Skin of body (tissue), 2 donors: Measurements from ENCODE around the gene THADA. TPM values are rescaled to one million over a fixed set of nuclear protein-coding genes. Genes with fewer than 3 reads are reported as not detected.
"Not testable (repeated sequence)": the region's sequence is repeated elsewhere in the genome, so short reads cannot be mapped to it uniquely, and the experiment has no call there.

ENCODE experiments used
- DNase-seq: peaks from one replicate; lab custom pipeline; 2025; lab: John Stamatoyannopoulos, UW
- total RNA-seq: library from RNA; depleted of rRNA; stranded (reverse); fragments of >200 nt; gene quantifications from one replicate; pipeline ENCODE4 v1.2.3, GENCODE V29; 2014

The THADA gene
- total RNA-seq, 1 donor from 2014 or later, result 43.2 TPM

- DNase-seq, result no peak
Observed at GRCh38 chr2:43389581-43390466, 206.0 kb downstream of the THADA start.

DNA sequence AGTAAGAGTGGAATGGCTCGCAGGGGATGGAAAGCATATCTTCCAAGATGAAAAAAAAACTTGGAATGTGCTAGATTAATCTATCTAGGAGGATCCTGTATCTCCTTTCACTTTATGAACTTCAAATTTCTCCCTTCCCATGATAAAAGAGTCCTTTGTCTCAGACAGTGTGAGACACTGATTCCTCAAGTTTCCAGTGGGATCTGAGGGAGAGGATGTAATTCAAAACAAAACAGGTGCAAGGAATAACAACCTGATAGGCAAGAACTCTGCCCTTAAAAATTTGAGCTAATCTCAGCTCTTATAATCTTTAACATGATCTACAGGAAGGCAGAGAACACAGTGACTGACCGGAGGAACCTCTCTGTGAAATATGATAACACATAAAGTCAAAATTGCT is 207.5 kb downstream of the THADA start:
- DNase-seq, result no peak

- no peak for DNase-seq
Observed at GRCh38 chr2:43387092-43388062, 208.5 kb downstream of the THADA start.

DNA sequence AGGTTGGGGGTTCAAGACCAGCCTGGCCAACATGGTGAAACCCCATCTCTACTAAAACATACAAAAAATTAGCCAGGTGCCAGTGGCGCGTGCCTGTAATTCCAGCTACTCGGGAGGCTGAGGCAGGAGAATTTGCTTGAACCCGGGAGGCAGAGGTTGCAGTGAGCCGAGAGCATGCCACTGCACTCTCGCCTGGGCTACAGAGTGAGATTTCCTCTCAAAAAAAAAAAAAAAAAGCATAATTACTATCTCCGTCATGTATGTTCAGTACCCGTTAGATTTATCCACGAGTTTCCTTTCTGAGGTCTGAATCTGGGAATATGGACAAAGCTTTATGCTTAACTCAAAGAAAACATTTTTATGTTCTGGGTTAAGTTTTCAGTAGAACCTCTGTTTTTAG is 209.2 kb downstream of the THADA start:
- DNase-seq, result not testable (repeated sequence)

GRCh38 chr2:43384143-43384542 is 211.7 kb downstream of the THADA start:
- no peak for DNase-seq

- no peak for DNase-seq
Observed at GRCh38 chr2:43383533-43383932, 212.3 kb downstream of the THADA start.

DNA sequence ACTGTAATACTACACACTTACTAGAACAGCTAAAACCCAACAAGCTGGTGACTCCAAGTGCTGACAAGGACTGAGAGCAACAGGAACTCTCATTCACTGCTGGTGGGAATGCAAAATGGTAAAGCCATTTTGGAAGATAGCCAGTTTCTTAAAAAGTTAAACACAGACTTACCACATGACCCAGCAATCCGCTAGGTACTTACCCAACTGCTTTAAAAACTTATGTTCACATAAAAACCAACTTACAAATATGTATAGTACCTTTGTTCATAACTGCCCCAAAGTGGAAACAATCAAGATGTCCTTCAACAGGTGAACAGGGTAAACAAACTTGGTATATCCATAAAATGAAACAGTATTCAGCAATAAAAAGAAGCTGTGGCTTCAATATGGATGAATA is 216.3 kb downstream of the THADA start:
- DNase-seq, result no peak

DNA sequence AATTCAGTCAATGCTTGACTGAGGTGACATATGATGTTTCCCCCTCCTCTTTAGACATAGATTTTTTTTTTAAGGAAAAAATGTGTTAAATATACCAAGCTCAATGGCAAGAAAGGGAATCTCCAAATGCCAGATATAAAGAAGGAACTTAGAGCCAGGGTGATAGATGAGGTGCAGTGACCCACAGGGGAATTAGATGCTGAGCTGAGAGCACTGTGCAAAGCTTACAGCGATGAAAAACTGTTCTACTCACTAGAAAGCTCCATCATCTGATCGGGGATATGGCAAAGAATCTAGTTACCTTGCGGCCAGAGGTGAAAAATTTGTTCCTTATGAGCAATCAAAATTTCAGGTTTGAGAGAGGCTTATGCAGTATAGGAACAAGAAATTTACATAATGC is 218.5 kb downstream of the THADA start:
- DNase-seq, result no peak

DNA sequence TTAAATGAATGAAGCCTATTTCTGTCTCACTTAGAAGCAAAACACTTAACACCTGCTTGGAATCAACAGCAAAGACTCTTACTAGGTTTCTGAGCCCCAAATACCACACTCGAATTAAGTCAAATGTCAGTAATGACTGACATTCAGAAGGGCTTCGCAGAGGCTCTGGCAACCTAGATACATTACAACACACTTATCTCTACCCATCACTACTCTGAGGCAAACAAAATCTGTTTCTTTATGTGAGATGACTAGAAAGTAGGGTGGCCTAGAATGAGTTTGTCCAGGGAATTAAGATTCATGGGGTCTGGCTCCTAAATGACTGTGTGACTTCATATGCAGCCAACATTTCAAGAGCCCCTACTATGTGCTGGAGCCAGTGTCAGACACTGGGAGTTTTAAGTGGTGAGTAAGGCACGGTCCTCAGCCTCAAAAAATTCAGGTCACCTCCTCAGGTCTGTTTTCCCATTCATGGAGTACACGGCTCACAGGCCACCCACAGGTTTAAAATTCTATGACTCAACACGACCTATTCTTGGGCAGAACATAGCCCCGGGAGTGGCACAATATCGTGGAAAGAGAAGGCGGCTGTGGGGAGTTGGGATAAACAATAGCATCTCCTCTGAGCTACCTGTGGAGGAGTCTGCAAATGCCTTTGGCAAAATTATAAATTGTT is 219.2 kb downstream of the THADA start:
- no peak for DNase-seq

GRCh38 chr2:43375746-43376522 is 219.9 kb downstream of the THADA start:
- no peak for DNase-seq

GRCh38 chr2:43372416-43373081 is 223.3 kb downstream of the THADA start:
- no peak for DNase-seq

- DNase-seq, result peak; percentile 13
Observed at GRCh38 chr2:43370705-43371104, 225.1 kb downstream of the THADA start.

- no peak for DNase-seq
Observed at GRCh38 chr2:43370146-43370545, 225.7 kb downstream of the THADA start.

GRCh38 chr2:43368483-43369385 is 227.1 kb downstream of the THADA start:
- no peak for DNase-seq

- DNase-seq, result no peak
Observed at GRCh38 chr2:43367012-43367782, 228.6 kb downstream of the THADA start.

DNA sequence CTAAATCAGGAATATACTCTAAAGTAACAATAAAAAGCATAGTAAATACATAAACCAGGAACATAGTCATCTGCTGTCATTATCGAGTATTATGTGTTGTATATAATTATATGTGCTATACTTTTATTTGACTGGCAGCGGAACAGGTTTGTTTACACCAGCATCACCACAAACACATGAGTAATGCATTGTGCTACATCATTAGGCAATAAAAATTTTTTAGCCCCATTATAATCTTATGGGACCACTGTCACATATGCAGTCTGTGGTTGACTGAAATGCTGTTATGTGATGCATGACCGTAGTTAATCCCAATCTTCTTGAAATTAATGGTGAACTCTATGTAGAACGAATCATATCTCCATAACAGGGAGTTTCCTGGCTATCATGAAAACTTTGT is 232.7 kb downstream of the THADA start:
- DNase-seq, result no peak

- peak; percentile 65 for DNase-seq
Observed at GRCh38 chr2:43361286-43361685, 234.6 kb downstream of the THADA start.

DNA sequence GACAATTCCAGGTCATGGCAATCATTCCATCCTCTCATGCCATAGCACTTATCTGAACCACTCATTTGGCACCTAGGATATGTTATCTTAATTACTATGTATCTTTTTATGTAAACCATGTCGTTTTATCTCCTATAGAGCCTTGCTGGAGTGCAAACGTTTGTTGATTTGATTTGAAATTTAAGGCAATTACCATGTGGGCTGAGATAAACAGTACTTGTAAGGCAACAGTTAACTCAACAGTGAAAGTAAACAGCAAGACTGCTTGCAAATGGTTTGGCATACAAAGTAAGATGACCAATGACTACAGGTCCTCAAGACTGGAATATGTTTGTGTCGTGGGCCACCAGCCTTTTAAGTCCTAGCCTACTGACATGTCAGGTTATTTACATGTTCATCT is 235.7 kb downstream of the THADA start:
- DNase-seq, result no peak
